MCF 10A (cell line): Measurements from ENCODE around the gene DNAJB13. TPM values are rescaled to one million over a fixed set of nuclear protein-coding genes. Genes with fewer than 3 reads are reported as not detected.

ENCODE experiments used
- BruUV-seq: library from RNA; stranded (reverse); fragments of 400-500 nt; replicated peaks from 2 replicates; lab custom pipeline; 2021; lab: Mats Ljungman, UMichigan
- CTCF ChIA-PET: fragments of 300-600 bp; sonication (Branson Sonifier 250); formaldehyde crosslinking; extraction: SDS; loops from one replicate; lab custom pipeline; 2021; ENCODE audit warnings: antibody characterized with exemption, inconsistent platforms; lab: Yijun Ruan, JAX
- POLR2A ChIA-PET: fragments of 300-600, 350-650 bp; sonication (Branson Sonifier 250); formaldehyde crosslinking; extraction: SDS; loops from one replicate; lab custom pipeline; 2020; ENCODE audit warnings: antibody characterized with exemption, inconsistent platforms; lab: Yijun Ruan, JAX
- DNase-seq: peaks from one replicate; pipeline ENCODE4 v3.0.0-alpha.2; 2018; ENCODE audit not compliant: unreplicated experiment
- H3K27ac Mint-ChIP-seq: one replicate; pipeline ENCODE4 v1.8.0; 2022; ENCODE audit warnings: mild to moderate bottlenecking, low read depth, mixed read lengths; ENCODE audit not compliant: unreplicated experiment
- H3K27me3 Mint-ChIP-seq: one replicate; pipeline ENCODE4 v1.8.0; 2022; ENCODE audit warnings: mixed read lengths; ENCODE audit not compliant: insufficient read depth, unreplicated experiment
- H3K36me3 Mint-ChIP-seq: one replicate; pipeline ENCODE4 v1.8.0; 2022; ENCODE audit warnings: mild to moderate bottlenecking, moderate library complexity, mixed read lengths; ENCODE audit not compliant: insufficient read depth, unreplicated experiment
- H3K4me1 Mint-ChIP-seq: one replicate; pipeline ENCODE4 v1.8.0; 2022; ENCODE audit warnings: mixed read lengths; ENCODE audit not compliant: insufficient read depth, unreplicated experiment
- H3K4me3 Mint-ChIP-seq: one replicate; pipeline ENCODE4 v1.8.0; 2022; ENCODE audit warnings: mild to moderate bottlenecking, moderate library complexity, mixed read lengths; ENCODE audit not compliant: unreplicated experiment
- H3K9me3 Mint-ChIP-seq: one replicate; pipeline ENCODE4 v1.8.0; 2022; ENCODE audit warnings: mixed read lengths; ENCODE audit not compliant: unreplicated experiment
- intact Hi-C: fragments of 100-400 bp; cut with micrococcal nuclease; formaldehyde crosslinking; loops from 2 replicates; pipeline ENCODE4 v1.14.1; 2022
- total RNA-seq: library from RNA; stranded (reverse); gene quantifications from 2 replicates; pipeline ENCODE4 v1.2.3, GENCODE V29; 2022
- TF ChIP-seq, protein P1 (sequence below): fragments of 200-600 bp; IDR thresholded peaks from one replicate; pipeline ENCODE4 v1.8.0; 2022; ENCODE audit warnings: antibody characterized with exemption, mild to moderate bottlenecking; ENCODE audit not compliant: unreplicated experiment

DNAJB13 gene
- total RNA-seq, 1 experiment from 2014 or later: 0.30 TPM

DNA sequence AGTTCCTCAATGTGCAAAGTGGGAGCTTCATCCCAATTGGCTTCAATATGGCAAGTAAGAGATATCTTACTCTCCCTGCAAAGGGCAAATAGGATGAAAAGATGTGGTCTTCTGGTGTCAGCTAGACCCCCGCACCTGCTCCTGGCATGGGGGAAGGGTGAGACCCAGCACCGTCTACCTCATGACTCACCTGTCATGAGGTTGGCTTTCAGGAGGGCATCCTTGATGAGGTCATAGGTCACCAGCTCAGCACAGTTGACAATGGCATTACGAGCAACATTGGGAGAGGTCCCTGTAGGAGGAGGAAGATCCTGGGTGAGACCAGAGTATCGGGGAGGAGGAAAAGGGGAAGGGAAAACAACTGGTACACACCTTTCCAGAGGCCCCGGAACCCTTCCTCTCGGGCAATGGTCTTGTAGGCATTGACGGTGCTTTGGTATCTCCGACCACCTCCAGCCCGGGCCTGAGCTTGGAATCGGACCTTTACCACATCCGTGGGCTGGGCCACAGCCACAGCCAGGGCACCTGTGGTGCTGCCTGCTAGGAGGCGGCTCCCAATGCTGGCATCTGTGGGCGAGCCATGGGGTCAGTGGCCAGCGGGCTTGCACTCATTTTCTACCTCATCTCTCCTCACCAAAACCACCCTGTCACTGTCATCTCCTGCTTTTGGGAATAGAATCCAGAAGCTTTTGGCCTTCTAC, 25.8 kb downstream of the DNAJB13 start:
- Mint-ChIP-seq H3K27me3 (no peaks in the 10 kb centered on the region), H3K36me3 (no peaks in the 10 kb centered on the region), H3K4me3 (no peak overlapping the region), H3K9me3 (no peaks in the 10 kb centered on the region), H3K4me1 (peaks cover 17% of the 10 kb centered on the region), H3K27ac (no peak overlapping the region)
- ChIA-PET CTCF (interaction anchor here (0.6 to 0.7 kb wide), 2 partner anchors 13 to 60 kb away, joined by 3 read pairs; no protein-coding TSS in a partner anchor), POLR2A (interaction anchor here (0.6 kb wide), 1 partner anchor 1114 kb away, joined by 3 read pairs; no protein-coding TSS in a partner anchor)
- TF ChIP-seq, protein P1, sequence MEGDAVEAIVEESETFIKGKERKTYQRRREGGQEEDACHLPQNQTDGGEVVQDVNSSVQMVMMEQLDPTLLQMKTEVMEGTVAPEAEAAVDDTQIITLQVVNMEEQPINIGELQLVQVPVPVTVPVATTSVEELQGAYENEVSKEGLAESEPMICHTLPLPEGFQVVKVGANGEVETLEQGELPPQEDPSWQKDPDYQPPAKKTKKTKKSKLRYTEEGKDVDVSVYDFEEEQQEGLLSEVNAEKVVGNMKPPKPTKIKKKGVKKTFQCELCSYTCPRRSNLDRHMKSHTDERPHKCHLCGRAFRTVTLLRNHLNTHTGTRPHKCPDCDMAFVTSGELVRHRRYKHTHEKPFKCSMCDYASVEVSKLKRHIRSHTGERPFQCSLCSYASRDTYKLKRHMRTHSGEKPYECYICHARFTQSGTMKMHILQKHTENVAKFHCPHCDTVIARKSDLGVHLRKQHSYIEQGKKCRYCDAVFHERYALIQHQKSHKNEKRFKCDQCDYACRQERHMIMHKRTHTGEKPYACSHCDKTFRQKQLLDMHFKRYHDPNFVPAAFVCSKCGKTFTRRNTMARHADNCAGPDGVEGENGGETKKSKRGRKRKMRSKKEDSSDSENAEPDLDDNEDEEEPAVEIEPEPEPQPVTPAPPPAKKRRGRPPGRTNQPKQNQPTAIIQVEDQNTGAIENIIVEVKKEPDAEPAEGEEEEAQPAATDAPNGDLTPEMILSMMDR: no peak
- BruUV-seq: no TSS peak
- no peak for DNase-seq
- intact Hi-C loops: no loop called here

- no peaks in the 10 kb centered on the region for H3K27me3 Mint-ChIP-seq
- no peaks in the 10 kb centered on the region for H3K36me3 Mint-ChIP-seq
- peaks cover 17% of the 10 kb centered on the region for H3K4me1 Mint-ChIP-seq
- H3K27ac Mint-ChIP-seq: no peak overlapping the region
- POLR2A ChIA-PET: no interaction called here
- intact Hi-C loops: no loop called here
- TF ChIP-seq, protein P1: no peak
- DNase-seq: no peak
- BruUV-seq: no TSS peak
- no peak overlapping the region for H3K4me3 Mint-ChIP-seq
- H3K9me3 Mint-ChIP-seq: no peaks in the 10 kb centered on the region
- CTCF ChIA-PET: interaction anchor here (0.9 kb wide), 1 partner anchor 14 kb away, joined by 4 read pairs; no protein-coding TSS in a partner anchor
These were observed 27.2 kb downstream of the DNAJB13 start for GRCh38 chr11:73977856-73978519.

DNA sequence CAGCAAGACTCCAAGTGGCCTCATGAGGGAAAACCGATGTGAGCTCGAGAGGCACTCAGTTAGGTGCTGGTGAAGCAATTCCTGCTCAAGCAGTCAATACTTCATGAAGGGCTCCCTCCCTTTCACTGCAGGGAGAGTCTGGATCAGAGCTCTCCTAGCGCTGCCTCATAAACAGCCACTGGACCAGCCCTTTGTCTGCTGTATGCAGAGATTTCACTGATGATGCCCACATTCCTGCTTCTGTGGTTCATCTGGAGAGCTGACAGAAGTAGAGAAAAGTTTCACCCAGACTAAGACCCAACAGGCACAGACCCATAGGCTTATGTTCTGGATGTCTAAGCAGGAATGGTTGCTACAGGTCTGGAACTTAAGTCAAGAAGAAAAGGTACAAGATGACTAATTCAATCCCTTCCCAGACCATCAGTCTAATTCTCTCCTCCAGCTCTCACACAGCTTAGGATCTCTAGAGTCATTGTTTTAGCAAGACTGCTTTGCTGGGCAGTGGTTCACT, 27.8 kb downstream of the DNAJB13 start:
- Mint-ChIP-seq H3K4me3 (no peak overlapping the region), H3K9me3 (no peaks in the 10 kb centered on the region), H3K4me1 (peaks cover 11% of the 10 kb centered on the region), H3K27me3 (no peaks in the 10 kb centered on the region), H3K36me3 (no peaks in the 10 kb centered on the region), H3K27ac (no peak overlapping the region)
- no peak for DNase-seq
- intact Hi-C loops: no loop called here
- POLR2A ChIA-PET: no interaction called here
- no TSS peak for BruUV-seq
- CTCF ChIA-PET: interaction anchor here (0.9 kb wide), 1 partner anchor 15 kb away, joined by 4 read pairs; no protein-coding TSS in a partner anchor
- TF ChIP-seq, protein P1: no peak
